AG09309 (cell line): ENCODE data around the gene MIX23.

ENCODE experiments used
- DNase-seq: peaks from one replicate; pipeline ENCODE4 v3.0.0-alpha.2; 2010; ENCODE audit warnings: low read depth
- H3K4me3 ChIP-seq: 2 replicates; pipeline ENCODE4 v1.5.1; 2011; ENCODE audit warnings: mild to moderate bottlenecking, low read depth, low read length, moderate library complexity; ENCODE audit not compliant: control insufficient read depth
- CTCF ChIP-seq: IDR thresholded peaks from 2 replicates; pipeline ENCODE4 v1.5.1; 2011; ENCODE audit warnings: mild to moderate bottlenecking, low read depth, low read length, inconsistent platforms; ENCODE audit not compliant: insufficient read depth, control insufficient read depth; ENCODE audit errors: missing control alignments

MIX23 gene

GRCh38 chr3:122415762-122416654, 33.0 kb upstream of the MIX23 start, which contains the start of gene WDR5B:
TSS of gene WDR5B (minus strand) at chr3:122416062. CDS start at chr3:122415528, 534 bp downstream.
- TF ChIP-seq CTCF = no peak
- peak; percentile 93 for DNase-seq
- peak within 1 kb of the TSS; percentile 86 for H3K4me3 ChIP-seq

- peak overlapping the region; percentile 86 for H3K4me3 ChIP-seq
- no peak for DNase-seq
- no peak for TF ChIP-seq CTCF
Observed at GRCh38 chr3:122415104-122415744, 32.2 kb upstream of the MIX23 start.

GRCh38 chr3:122414391-122414790, 31.4 kb upstream of the MIX23 start:
- no peak for DNase-seq
- TF ChIP-seq CTCF = no peak
- no peak overlapping the region for H3K4me3 ChIP-seq

GRCh38 chr3:122410639-122411038, 27.6 kb upstream of the MIX23 start:
- H3K4me3 ChIP-seq = no peak overlapping the region
- no peak for TF ChIP-seq CTCF
- DNase-seq = no peak

GRCh38 chr3:122410111-122410510, 27.1 kb upstream of the MIX23 start:
- TF ChIP-seq CTCF = no peak
- no peak for DNase-seq

GRCh38 chr3:122409446-122409845, 26.4 kb upstream of the MIX23 start:
- no peak for DNase-seq
- TF ChIP-seq CTCF = no peak
- no peak overlapping the region for H3K4me3 ChIP-seq

More at GRCh38 chr3:122410111-122410510, 27.1 kb upstream of the MIX23 start:
- no peak overlapping the region for H3K4me3 ChIP-seq
